Colon (tissue), 2 donors: ENCODE measurements around the gene HEY2.
"Not testable (repeated sequence)": the region's sequence is repeated elsewhere in the genome, so short reads cannot be mapped to it uniquely, and the experiment has no call there.

ENCODE experiments used
- FAIRE-seq: peaks from 2 replicates; lab custom pipeline; 2012; peaks lifted over from hg19 to GRCh38; lab: Jason Lieb, UNC
- donor health status: control.
- donor health status: control.

Gene HEY2

DNA sequence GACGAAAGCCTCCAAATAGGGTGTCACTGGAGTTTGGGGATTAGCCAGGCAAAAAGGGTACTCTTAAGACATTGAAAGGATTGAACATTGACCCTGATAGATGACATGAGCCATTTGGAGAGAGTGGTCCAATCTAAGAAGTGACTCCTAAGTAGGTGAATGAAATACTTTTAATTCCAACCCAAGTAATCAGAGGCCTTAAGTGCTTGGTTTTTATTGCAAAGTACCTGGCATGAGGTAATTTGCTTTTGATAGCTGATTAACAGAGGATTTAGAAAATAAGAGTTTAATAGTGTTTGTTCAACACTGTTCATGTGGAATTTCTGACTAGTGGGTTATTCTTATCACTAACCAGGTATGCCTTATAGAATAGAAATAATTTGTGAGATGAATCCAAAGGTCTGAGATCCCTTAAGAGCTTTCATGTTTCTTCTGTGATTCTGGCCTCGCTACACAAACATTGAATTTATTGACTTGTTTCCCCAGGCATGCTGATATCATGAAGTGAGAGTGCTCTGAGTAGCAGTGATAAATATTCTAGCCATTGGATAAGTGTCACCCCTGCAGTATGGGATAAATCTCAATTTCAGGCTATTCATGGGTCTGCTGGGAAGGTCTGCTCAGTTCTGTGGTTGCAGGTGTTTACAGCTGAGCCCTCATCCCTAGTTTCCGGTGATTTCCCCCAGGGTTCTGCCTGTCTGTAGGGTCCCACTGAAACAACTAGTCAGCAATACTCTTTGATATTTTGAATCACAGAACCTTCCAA, 47.9 kb downstream of the HEY2 start:
- no peak for FAIRE-seq

- no peak for FAIRE-seq
Observed at GRCh38 chr6:125797886-125798444, 48.5 kb downstream of the HEY2 start.

GRCh38 chr6:125798734-125799508, 49.5 kb downstream of the HEY2 start:
- FAIRE-seq = no peak

GRCh38 chr6:125802383-125802782, 53.0 kb downstream of the HEY2 start:
- FAIRE-seq = no peak

GRCh38 chr6:125802943-125803377, 53.5 kb downstream of the HEY2 start:
- FAIRE-seq = no peak

DNA sequence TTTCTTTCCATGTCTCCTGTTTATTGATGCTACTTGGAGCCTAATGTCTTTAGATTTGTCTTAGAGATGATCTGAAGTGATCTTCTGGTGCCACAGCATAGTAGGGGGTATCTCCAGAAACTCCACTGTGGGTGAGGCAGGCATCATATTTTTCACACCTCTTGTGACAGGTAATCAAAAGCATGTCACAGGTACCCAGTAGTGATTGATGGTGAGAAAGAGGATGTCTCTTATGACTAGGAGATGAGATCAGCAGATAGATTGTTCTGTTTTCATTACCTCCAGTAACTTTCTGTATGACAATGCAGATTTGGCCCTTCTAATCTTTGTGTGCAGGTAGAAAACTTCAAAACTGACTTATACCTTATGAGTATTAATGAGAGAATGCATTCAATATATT, 54.8 kb downstream of the HEY2 start:
- no peak for FAIRE-seq

DNA sequence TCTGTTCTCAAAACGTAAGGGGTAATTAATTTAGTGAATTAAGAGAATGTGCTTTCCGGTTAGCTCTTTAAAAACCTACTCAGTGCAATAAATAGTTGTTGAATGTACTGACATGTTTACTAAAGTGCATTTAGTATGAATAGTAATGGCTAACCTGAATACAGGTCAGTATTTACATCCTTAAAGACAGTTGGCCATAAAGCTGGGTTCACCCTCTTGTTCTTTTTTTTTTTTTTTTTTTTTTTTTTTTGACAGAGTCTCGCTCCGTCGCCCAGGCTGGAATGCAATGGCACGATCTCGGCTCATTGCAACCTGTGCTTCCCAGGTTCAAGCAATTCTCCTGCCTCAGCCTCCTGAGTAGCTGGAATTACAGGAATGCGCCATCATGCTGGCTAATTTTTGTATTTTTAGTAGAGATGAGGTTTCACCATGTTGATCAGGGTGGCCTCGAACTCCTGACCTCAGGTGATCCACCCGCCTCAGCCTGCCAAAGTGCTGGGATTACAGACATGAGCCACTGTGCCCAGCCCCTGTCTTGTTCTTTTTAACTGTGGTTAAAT, 55.5 kb downstream of the HEY2 start:
- FAIRE-seq = not testable (repeated sequence)

DNA sequence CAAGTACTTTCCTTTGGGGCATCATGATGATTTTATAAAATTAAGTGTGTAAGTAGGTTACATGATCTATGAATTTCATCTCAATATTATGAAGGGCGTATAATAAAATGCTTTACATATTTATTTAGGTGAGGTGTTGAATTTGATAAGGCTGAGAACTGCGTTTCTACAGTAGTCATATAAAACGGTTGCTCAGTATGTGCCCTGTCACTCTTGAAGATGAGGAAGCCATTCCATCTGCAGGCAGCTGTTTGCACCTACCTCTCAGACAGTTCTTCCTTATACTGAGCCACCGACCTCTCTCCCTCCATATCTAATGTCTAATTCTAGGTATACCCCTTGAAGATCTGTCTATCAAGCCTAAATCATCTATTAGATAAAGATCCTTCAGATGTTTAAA, 57.4 kb downstream of the HEY2 start:
- FAIRE-seq = no peak

GRCh38 chr6:125807293-125807692, 57.9 kb downstream of the HEY2 start:
- FAIRE-seq = no peak

- FAIRE-seq = no peak
Observed at GRCh38 chr6:125808060-125808459, 58.6 kb downstream of the HEY2 start.

GRCh38 chr6:125808591-125808990, 59.2 kb downstream of the HEY2 start:
- no peak for FAIRE-seq

DNA sequence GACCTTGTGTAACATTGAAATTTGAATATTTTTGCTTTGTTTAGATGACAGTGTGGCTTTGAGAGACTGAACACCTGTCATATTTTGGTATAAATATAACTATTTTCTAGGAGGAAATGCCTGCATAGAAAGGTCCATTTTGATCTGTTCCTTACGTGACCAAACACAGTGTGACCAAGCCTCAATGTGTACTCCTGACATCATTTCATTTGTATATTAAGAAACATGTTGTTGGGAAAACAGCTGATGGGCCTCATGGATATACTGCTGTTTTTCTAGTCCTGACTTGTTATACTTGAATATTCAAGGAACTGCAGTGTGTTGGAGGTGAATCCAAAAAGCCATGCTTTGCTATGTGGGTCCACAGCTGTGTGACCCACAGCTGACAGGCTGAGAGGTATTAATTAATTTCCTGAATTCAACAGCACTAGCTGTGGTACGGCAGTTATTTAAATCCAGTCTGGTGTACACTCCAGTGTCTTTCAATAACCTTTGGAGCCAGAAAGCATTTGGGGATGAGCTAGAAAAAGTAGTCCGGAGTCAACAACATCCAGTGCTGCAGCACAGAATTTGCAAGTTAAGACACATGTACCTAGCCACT, 60.2 kb downstream of the HEY2 start:
- FAIRE-seq = no peak

- FAIRE-seq = no peak
Observed at GRCh38 chr6:125810445-125810844, 61.0 kb downstream of the HEY2 start.
